Keratinocyte (primary cell): ENCODE measurements around the gene ZNG1F.
"Not testable (repeated sequence)": the region's sequence is repeated elsewhere in the genome, so short reads cannot be mapped to it uniquely, and the experiment has no call there.

Experiments used
- EZH2 ChIP-seq: IDR thresholded peaks from one replicate; pipeline ENCODE4 v1.6.1; 2012; ENCODE audit warnings: inconsistent platforms, mild to moderate bottlenecking, low read length, moderate library complexity
- TF ChIP-seq, protein P1 (sequence below), 3 experiments: IDR thresholded peaks in 1 of 3; conservative IDR thresholded peaks in 1 of 3; optimal IDR thresholded peaks in 1 of 3; 2 replicates in 2 of 3; 3 replicates in 1 of 3; pipeline versions ENCODE3 to v1.5.1; 2011; ENCODE audit warnings: low read length in 3 of 3, mild to moderate bottlenecking in 3 of 3, moderate library complexity in 2 of 3, control low read depth in 1 of 3, inconsistent platforms in 1 of 3; ENCODE audit not compliant: insufficient read depth in 2 of 3; ENCODE audit errors: extremely low read depth in 1 of 3

DNA sequence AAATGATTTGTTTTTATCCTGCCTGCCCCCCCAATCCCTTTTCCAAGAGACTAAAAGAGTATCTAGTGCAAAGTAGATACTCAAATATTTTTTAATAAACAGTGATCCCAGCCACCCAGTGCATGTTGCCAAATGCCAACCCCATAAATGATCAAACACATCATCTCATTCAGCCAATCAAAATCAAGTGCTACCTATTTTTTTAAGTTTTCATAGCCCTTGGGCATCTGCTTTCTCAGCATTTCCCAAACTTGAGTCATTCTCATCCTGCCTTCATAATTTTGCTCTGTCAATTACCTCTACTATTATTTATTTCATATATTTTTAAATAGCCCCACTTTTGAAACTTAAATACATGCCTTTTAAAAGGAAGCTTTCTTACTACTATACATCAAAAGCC, 98.2 kb downstream of the ZNG1F start:
- TF ChIP-seq, protein P1, sequence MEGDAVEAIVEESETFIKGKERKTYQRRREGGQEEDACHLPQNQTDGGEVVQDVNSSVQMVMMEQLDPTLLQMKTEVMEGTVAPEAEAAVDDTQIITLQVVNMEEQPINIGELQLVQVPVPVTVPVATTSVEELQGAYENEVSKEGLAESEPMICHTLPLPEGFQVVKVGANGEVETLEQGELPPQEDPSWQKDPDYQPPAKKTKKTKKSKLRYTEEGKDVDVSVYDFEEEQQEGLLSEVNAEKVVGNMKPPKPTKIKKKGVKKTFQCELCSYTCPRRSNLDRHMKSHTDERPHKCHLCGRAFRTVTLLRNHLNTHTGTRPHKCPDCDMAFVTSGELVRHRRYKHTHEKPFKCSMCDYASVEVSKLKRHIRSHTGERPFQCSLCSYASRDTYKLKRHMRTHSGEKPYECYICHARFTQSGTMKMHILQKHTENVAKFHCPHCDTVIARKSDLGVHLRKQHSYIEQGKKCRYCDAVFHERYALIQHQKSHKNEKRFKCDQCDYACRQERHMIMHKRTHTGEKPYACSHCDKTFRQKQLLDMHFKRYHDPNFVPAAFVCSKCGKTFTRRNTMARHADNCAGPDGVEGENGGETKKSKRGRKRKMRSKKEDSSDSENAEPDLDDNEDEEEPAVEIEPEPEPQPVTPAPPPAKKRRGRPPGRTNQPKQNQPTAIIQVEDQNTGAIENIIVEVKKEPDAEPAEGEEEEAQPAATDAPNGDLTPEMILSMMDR (optimal IDR thresholded peaks at IDR 0.05 in 1 of 3, IDR thresholded peaks at IDR 0.05 in 1 of 3, conservative IDR thresholded peaks at IDR 0.05 in 1 of 3; ENCODE audit: extremely low read depth in 1 of 3, insufficient read depth in 2 of 3, low read length in 3 of 3) = not testable (repeated sequence)
- not testable (repeated sequence) for TF ChIP-seq EZH2
